Astrocyte of the cerebellum (primary cell): ENCODE data around the gene HOXC9.

ENCODE experiments used
- DNase-seq: peaks from one replicate; pipeline ENCODE4 v3.0.0-alpha.2; 2011; ENCODE audit warnings: low read depth
- H3K4me3 ChIP-seq: 2 replicates; pipeline ENCODE4 v1.5.1; 2011; ENCODE audit warnings: mild to moderate bottlenecking, low read depth, low read length, moderate library complexity
- in situ Hi-C: cut with HindIII; loops from 2 replicates; pipeline ENCODE4 v1.10.0; 2017; ENCODE audit warnings: low sequenced_read_pairs
- TF ChIP-seq, protein P1 (sequence below): IDR thresholded peaks from 2 replicates; pipeline ENCODE4 v1.5.1; 2012; ENCODE audit warnings: low read length, low read depth, moderate library complexity, mild to moderate bottlenecking; ENCODE audit errors: missing control alignments

HOXC9 gene

DNA sequence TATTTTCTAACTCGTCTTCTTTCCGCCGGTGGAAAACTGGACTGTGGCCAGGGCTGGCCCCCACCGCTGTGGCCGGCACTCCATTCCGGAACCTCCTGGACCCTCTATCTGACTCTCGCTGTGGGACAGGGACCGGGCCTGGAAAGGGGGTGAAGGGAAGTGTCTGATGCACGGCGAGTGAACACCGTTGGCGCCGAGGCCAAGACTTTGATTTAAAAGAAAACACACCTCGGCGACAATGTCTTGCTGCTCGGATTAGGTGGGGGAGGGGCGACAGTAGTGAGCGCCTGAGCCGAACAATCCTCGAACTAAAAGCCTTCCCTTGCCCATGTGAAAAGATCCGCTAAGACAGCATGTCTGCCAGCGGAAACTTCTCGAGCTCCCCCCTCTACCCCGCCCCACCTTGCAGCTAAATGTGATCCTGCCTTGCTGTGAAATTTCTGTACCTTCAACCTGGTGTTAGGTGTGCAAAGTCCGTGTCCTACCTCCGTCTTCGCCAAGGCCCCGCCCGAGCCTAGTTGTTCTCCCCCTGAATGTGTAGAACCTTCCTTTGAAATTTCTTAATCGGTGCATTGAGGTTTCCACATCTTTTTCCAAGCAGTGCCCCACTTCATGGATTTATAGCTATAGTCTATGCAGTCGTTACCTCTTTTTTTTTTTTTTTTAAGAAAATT lies 24.3 kb upstream of the HOXC9 start:
- DNase-seq: no peak
- H3K4me3 ChIP-seq: no peak overlapping the region
- TF ChIP-seq, protein P1, sequence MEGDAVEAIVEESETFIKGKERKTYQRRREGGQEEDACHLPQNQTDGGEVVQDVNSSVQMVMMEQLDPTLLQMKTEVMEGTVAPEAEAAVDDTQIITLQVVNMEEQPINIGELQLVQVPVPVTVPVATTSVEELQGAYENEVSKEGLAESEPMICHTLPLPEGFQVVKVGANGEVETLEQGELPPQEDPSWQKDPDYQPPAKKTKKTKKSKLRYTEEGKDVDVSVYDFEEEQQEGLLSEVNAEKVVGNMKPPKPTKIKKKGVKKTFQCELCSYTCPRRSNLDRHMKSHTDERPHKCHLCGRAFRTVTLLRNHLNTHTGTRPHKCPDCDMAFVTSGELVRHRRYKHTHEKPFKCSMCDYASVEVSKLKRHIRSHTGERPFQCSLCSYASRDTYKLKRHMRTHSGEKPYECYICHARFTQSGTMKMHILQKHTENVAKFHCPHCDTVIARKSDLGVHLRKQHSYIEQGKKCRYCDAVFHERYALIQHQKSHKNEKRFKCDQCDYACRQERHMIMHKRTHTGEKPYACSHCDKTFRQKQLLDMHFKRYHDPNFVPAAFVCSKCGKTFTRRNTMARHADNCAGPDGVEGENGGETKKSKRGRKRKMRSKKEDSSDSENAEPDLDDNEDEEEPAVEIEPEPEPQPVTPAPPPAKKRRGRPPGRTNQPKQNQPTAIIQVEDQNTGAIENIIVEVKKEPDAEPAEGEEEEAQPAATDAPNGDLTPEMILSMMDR: no peak
- in situ Hi-C loops: no loop called here

DNA sequence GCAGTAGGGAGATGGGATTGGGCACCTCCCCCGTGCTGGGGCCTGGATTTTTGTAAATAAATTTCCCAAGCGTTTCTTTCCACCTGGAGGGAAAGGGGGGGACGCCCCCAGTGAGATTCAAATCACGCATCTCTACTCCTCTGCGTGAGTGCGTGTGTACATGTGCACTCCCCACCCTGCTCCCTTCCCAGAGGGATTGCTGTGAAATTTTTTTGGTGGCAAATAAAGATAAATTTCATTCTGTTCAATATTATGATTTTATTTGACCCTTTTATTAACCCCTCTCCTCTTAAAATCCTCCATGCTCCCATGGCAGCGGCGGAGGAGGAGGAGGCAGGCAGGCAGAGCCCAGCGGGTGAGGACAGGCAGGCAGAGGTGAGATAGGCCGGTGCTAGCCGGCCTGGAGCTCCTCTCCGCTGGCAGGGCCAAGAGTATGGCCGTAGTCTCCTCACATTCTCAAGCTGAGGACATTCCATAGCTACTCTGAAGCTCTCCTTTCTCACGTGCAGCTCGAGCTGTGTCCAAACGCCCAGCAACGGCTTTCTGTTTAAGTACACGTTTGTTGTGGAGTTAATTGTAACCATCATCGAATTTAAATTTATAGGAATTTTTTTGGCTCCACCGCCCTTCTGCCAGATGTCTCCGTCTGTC lies 23.7 kb upstream of the HOXC9 start:
- TF ChIP-seq, protein P1: no peak
- in situ Hi-C loops: no loop called here
- no peak for DNase-seq
- H3K4me3 ChIP-seq: no peak overlapping the region

DNA sequence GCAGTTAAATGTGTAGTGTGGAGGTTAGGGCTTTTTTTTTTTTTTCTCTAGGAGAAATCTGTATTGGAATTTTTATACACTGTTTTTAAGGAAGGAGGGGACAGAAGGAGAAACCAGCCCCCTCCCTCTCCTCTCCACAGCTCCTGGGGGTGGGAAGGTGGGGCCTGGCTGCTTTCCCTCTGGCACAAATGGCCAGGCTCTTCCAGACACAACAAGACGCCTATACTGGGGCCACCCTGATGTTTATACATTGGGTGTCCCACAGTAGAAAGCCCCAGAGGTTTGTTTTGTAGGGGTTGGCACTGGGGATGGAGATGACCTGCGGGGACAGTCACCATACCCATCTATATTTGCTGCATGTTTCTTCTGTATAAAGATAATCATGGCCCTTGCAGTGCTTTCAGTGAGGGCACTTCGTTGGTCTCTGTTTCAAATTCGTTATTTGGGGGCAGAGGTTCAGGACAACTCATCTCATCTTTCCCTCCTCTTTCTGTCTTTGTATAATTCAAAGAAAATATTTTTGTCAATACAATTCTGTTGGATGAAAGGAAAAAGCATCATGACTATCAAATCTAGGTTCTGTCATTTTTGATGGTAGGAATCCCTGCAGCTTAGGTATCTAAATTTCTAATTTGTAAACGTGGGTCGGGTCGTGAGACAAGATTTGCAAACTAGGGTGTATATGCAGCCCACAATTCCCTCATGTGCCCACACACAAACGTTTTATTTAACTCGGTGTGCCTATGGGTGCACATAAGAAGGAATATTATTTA lies 23.0 kb upstream of the HOXC9 start:
- no peak overlapping the region for H3K4me3 ChIP-seq
- TF ChIP-seq, protein P1: no peak
- no peak for DNase-seq
- in situ Hi-C loops: no loop called here

DNA sequence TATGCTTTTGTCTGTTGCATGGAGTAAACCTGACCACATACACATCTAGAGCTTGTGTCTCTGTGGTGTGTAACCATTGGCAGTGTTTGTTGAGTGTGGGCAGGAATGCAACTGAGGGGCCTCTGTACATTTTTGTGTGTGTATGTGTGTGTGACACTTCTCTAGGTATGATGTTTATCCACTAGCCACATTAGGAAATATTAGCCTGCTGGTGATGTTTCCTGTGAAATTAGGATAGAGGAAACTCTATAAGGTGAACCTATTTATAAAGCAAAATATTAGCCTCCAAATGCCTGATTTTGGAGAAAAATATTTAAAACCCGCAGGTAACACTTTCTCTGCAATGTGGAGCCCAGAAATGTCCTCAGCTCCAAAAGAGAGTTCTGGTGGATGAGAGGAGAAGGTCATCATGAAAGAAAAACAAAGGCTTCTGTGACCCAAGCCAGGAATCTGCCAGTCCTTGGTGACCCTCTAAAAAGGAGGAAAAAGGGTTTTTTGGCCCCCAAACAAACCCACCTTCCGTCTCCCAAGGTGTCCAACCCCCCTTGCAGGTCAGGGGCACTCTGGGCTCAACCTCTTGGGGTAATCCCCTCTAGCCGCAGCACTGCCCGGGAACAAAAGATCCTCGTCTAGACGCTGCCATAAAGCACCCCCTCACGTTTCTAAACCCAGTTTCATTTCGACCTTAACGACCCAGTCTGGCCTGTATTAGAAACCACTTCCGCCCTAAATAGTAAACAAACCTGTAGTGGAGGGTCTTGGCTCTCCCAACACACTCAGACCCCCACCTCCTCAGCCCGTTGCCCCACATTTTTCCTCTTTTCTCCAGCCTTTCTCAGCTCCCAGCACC lies 22.1 kb upstream of the HOXC9 start:
- no peak overlapping the region for H3K4me3 ChIP-seq
- DNase-seq: no peak
- TF ChIP-seq, protein P1: no peak
- in situ Hi-C loops: no loop called here

DNA sequence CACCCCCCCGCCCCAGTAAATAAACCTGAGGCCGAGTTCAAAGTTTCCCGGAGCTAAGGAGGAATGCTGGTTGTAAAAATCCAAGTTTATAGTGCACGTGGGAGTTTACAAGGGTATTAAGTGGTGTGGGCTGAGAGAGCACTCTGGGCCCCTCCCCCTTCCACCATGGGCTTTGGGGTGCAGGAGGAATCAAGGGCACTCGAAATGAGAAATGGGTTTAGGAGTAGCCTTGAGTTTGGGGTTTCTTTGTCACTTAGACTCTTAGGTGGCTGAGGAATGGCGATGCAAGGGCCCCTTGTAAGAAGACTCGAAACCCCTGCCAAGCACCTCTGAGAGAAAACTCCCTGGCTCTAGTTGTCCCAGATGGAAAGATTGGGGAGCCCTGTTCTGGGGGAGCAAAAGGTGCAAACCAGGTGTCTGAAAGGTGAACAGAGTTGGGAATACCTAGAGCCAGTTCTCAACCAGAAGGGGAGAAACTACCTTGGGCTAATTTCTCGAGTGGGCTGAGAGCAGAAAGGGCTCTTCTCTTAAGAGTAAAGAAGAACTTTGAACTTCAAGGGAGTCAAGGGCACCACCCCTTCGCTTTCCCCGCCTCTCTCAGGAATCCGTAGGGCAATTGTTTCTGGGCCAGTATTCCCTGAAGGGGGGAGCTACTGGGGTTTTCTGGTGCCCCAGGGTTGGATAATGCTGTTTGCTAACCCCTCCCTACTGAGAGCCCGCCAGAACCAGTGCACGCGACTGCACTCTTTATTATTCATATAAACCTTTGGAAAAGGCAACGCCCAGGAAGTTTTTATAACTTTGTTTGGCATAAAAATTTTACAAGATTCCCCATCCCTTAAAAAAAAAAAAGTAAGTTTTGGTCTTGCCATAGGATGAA lies 21.2 kb upstream of the HOXC9 start:
- in situ Hi-C loops: no loop called here
- H3K4me3 ChIP-seq: no peak overlapping the region
- DNase-seq: no peak
- TF ChIP-seq, protein P1: no peak
